Body of pancreas (tissue), 4 donors: ENCODE results near the gene C17orf78. TPM values are rescaled to one million over a fixed set of nuclear protein-coding genes. Genes with fewer than 3 reads are reported as not detected.

Experiments used
- ATAC-seq: fragments of 150-250 bp; one replicate; pipeline ENCODE4 v1.9.1; 2016
- DNase-seq, 4 donors: peaks; one replicate each; pipeline ENCODE4 v3.0.0-alpha.2; 2019
- H3K27ac ChIP-seq, 4 donors: fragments of 200-600 bp; sonication (generic); 1 replicate in 3 of 4; 2 replicates in 1 of 4; pipeline versions ENCODE4 v1.5.1 to v1.6.1; 2016 to 2019; ENCODE audit warnings: mild to moderate bottlenecking in 1 of 4, mixed read lengths in 1 of 4, moderate library complexity in 1 of 4
- H3K27me3 ChIP-seq, 2 donors: fragments of 200-600 bp; sonication (generic); one replicate each; pipeline ENCODE4 v1.6.0; 2016; ENCODE audit warnings: mild to moderate bottlenecking in 1 of 2
- H3K36me3 ChIP-seq, 2 donors: fragments of 200-600 bp; sonication (generic); replicated peaks in 1 of 2; 2 replicates each; pipeline ENCODE4 v1.5.1; 2016; ENCODE audit warnings: low read depth in 2 of 2; ENCODE audit not compliant: insufficient read depth in 1 of 2
- H3K4me1 ChIP-seq: fragments of 200-600 bp; sonication (generic); one replicate; pipeline ENCODE4 v1.6.0; 2016
- H3K4me3 ChIP-seq, 2 donors: fragments of 200-600 bp; sonication (generic); 1 replicate in 1 of 2; 2 replicates in 1 of 2; pipeline ENCODE4 v1.5.1; 2016 to 2019
- H3K9me3 ChIP-seq, 3 donors: fragments of 200-600 bp; sonication (generic); 1 replicate in 2 of 3; 2 replicates in 1 of 3; pipeline ENCODE4 v1.5.1; 2016
- CTCF ChIP-seq, 7 experiments: fragments of 450-650 bp in 4 of 7; fragments of 200-600 bp in 3 of 7; sonication (generic) in 3 of 7; IDR thresholded peaks; one replicate each; pipeline ENCODE4 v1.5.1; 2016 to 2019; ENCODE audit warnings: antibody characterized with exemption in 7 of 7
- POLR2A ChIP-seq, 3 donors: fragments of 450-650 bp; IDR thresholded peaks; one replicate each; pipeline ENCODE4 v1.6.1; 2016; ENCODE audit warnings: antibody characterized with exemption in 3 of 3, mild to moderate bottlenecking in 2 of 3
- WGBS, 2 donors: methylation state at CpG; one replicate each; pipeline ENCODE4 v1.1.5; 2017; 5-methylcytosine and 5-hydroxymethylcytosine counted together
- intact Hi-C: fragments of 100-400 bp; cut with DNase I; formaldehyde crosslinking; loops from one replicate; pipeline ENCODE4 v1.15.1; 2023
- total RNA-seq, 2 donors: library from RNA; depleted of rRNA; stranded (reverse); fragments of >200 nt; gene quantifications; one replicate each; pipeline ENCODE4 v1.1.0, GENCODE V29; 2016

Gene C17orf78
- total RNA-seq, 2 donors from 2014 or later = not detected

GRCh38 chr17:37365589-37365988 lies 10.2 kb upstream of the C17orf78 start:
- Histone ChIP-seq H3K4me3 (no peak overlapping the region), H3K9me3 (no peaks in the 10 kb centered on the region), H3K27me3 (no peaks in the 10 kb centered on the region), H3K4me1 (peaks cover under 1% of the 10 kb centered on the region), H3K27ac (no peak overlapping the region), H3K36me3 (no peaks in the 10 kb centered on the region)
- no peak for TF ChIP-seq POLR2A (IDR thresholded peaks at IDR 0.05)
- no peak for TF ChIP-seq CTCF (IDR thresholded peaks at IDR 0.05)
- intact Hi-C loops = no loop called here
- 61 to 72% methylated on average over 1 of the region's 1 CpG for WGBS, 2 donors
- DNase-seq = no peak
- no peak for ATAC-seq

GRCh38 chr17:37368577-37368976 lies 7.2 kb upstream of the C17orf78 start:
- Histone ChIP-seq H3K9me3 (no peaks in the 10 kb centered on the region), H3K27me3 (no peaks in the 10 kb centered on the region), H3K36me3 (no peaks in the 10 kb centered on the region), H3K27ac (no peak overlapping the region), H3K4me1 (no peaks in the 10 kb centered on the region), H3K4me3 (no peak overlapping the region)
- DNase-seq = no peak
- TF ChIP-seq POLR2A (IDR thresholded peaks at IDR 0.05) (no peak), CTCF (IDR thresholded peaks at IDR 0.05) (no peak)
- intact Hi-C loops = no loop called here
- 74 to 86% methylated on average over 3 of the region's 3 CpGs for WGBS, 2 donors
- no peak for ATAC-seq

GRCh38 chr17:37373530-37374159 lies 2.1 kb upstream of the C17orf78 start:
- WGBS, 2 donors = 0 to 5% methylated on average over 4 of the region's 4 CpGs
- H3K36me3 ChIP-seq = no peaks in the 10 kb centered on the region
- H3K4me3 ChIP-seq = no peak overlapping the region
- H3K27me3 ChIP-seq = no peaks in the 10 kb centered on the region
- TF ChIP-seq CTCF (IDR thresholded peaks at IDR 0.05) = peak; percentile 89 to 100 (median 99)
- no peak for TF ChIP-seq POLR2A (IDR thresholded peaks at IDR 0.05)
- intact Hi-C loops = no loop called here
- ATAC-seq = peak; percentile 95
- peak; percentile 69 to 80 (median 76) for DNase-seq
- H3K9me3 ChIP-seq = no peaks in the 10 kb centered on the region
- no peak overlapping the region for H3K27ac ChIP-seq
- no peaks in the 10 kb centered on the region for H3K4me1 ChIP-seq

GRCh38 chr17:37382056-37382455 lies 6.3 kb downstream of the C17orf78 start:
- Histone ChIP-seq H3K27me3 (no peaks in the 10 kb centered on the region), H3K36me3 (no peaks in the 10 kb centered on the region), H3K4me1 (no peaks in the 10 kb centered on the region), H3K9me3 (no peaks in the 10 kb centered on the region), H3K4me3 (no peak overlapping the region), H3K27ac (no peak overlapping the region)
- no peak for DNase-seq
- no peak for ATAC-seq
- no peak for TF ChIP-seq CTCF (IDR thresholded peaks at IDR 0.05)
- TF ChIP-seq POLR2A (IDR thresholded peaks at IDR 0.05) = no peak
- intact Hi-C loops = no loop called here
- 88 to 90% methylated on average over 1 of the region's 1 CpG for WGBS, 2 donors

GRCh38 chr17:37384560-37385149 lies 8.9 kb downstream of the C17orf78 start:
- Histone ChIP-seq H3K4me3 (no peak overlapping the region), H3K9me3 (no peaks in the 10 kb centered on the region), H3K4me1 (no peaks in the 10 kb centered on the region), H3K36me3 (no peaks in the 10 kb centered on the region), H3K27ac (no peak overlapping the region), H3K27me3 (no peaks in the 10 kb centered on the region)
- no peak for TF ChIP-seq CTCF (IDR thresholded peaks at IDR 0.05)
- no peak for TF ChIP-seq POLR2A (IDR thresholded peaks at IDR 0.05)
- intact Hi-C loops = no loop called here
- WGBS, 2 donors = 56 to 68% methylated on average over 3 of the region's 3 CpGs
- ATAC-seq = no peak
- DNase-seq = no peak
